ENCODE measurements around the gene STK32B.

DNA sequence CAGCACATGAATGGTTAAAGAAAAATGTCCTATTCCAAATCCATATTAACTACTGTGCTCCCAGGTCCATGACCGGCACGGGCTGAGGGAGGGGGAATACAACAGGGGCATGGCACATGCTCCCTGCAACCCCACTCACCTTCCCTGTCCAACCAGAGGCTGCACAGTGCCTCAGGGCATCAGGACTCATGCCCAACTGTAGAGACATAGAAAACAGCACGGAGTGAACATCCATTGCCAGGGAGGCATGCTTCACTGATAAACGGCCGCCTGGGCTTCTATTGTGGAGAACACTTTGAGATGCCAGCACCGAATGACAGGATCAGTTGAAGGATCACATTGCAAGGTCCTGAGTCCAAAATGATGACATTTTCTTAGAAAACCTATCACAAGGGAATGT lies 140.6 kb downstream of the STK32B start:
- TF ChIP-seq, protein P1, sequence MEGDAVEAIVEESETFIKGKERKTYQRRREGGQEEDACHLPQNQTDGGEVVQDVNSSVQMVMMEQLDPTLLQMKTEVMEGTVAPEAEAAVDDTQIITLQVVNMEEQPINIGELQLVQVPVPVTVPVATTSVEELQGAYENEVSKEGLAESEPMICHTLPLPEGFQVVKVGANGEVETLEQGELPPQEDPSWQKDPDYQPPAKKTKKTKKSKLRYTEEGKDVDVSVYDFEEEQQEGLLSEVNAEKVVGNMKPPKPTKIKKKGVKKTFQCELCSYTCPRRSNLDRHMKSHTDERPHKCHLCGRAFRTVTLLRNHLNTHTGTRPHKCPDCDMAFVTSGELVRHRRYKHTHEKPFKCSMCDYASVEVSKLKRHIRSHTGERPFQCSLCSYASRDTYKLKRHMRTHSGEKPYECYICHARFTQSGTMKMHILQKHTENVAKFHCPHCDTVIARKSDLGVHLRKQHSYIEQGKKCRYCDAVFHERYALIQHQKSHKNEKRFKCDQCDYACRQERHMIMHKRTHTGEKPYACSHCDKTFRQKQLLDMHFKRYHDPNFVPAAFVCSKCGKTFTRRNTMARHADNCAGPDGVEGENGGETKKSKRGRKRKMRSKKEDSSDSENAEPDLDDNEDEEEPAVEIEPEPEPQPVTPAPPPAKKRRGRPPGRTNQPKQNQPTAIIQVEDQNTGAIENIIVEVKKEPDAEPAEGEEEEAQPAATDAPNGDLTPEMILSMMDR (IDR thresholded peaks at IDR 0.05): no peak
- TF ChIP-seq POLR2A (IDR thresholded peaks at IDR 0.05): no peak
- TF ChIP-seq EP300 (IDR thresholded peaks at IDR 0.05): no peak

Data from stomach (tissue), 4 donors.